AG09319 (cell line): ENCODE measurements around the gene PEX11A.
A peak's percentile ranks its signal among the peaks of the same experiment; 100 is the strongest.

Source experiments
- DNase-seq: peaks from one replicate; pipeline ENCODE4 v3.0.0-alpha.2; 2010; ENCODE audit warnings: low read depth; ENCODE audit errors: extremely low read depth
- TF ChIP-seq, protein P1 (sequence below): IDR thresholded peaks from 2 replicates; pipeline ENCODE4 v1.5.1; 2011; ENCODE audit warnings: low read depth, mild to moderate bottlenecking, inconsistent platforms, low read length, moderate library complexity

PEX11A gene

DNA sequence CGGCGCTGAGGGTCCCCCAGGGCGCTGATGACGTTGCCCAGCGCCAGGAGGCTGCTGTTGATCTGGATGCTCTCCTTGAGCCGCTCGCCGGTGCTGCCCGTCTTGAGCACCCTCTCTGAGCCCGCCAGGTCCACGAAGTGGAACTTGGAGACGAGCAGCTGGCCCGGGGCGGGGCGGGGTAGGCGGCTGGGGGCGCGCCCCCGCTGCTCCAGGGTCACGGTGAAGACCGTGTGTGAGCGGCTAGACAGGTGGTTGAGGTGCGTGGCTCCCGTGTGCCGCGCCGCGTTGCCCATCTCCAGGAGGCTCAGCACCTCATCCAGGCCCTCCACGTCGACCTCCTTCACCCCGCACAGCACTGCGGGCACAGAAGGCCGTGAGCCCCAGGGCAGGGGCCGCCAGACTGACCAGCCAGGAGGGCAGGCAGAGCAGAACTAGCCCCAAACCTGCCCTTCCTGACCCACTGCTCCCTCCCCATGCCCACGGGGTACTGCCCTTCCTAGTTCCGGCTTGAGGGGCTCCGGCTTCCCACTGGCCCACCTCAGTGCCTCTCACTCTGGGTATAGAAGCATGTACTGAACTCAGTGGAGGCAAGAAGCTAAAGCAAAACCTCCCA, 41.4 kb downstream of the PEX11A start:
- no peak for DNase-seq
- TF ChIP-seq, protein P1, sequence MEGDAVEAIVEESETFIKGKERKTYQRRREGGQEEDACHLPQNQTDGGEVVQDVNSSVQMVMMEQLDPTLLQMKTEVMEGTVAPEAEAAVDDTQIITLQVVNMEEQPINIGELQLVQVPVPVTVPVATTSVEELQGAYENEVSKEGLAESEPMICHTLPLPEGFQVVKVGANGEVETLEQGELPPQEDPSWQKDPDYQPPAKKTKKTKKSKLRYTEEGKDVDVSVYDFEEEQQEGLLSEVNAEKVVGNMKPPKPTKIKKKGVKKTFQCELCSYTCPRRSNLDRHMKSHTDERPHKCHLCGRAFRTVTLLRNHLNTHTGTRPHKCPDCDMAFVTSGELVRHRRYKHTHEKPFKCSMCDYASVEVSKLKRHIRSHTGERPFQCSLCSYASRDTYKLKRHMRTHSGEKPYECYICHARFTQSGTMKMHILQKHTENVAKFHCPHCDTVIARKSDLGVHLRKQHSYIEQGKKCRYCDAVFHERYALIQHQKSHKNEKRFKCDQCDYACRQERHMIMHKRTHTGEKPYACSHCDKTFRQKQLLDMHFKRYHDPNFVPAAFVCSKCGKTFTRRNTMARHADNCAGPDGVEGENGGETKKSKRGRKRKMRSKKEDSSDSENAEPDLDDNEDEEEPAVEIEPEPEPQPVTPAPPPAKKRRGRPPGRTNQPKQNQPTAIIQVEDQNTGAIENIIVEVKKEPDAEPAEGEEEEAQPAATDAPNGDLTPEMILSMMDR, result no peak

DNA sequence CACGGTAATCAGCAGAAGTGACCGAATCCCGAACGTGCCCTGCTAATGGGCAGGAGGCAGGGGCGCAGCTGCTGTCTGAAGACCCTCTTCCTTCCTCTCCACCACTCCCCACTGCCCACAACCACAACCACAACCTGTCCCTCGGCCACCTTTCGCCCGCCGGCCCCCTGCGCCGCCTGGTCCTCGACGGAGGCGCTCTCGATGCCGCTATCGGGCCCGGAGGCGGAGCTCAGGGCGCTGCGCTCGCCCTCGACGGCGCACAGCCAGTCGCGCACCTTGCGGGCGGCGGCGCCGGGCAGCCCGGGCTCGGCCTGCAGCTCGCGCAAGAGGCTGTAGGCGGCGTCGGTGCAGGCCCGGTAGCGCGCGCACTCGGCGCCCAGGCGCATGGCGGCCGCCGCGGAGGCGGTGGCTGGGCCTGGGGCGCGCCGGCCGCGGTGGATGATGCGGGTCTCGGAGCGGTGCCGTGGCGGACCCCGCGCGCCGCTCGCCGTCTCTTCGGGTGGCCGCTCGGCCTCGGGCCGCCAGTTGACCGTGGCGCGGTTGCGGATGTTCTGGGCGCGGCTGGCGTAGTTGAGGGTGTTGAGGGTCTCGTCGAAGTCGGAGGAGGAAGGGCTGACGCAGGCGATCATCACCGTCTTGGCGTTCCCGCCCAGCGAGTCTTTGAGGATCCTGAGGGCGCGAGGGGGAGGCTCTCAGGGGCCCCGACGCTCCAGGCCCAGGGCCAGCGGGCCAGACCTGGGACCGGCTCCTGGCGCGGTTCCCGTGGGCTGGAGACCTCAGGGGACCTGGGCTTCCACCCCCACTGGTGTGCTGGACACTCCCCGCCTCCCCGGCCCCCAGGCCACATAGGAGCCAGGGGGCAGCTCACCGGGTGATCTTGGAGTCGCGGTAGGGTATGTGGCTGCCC, 42.2 kb downstream of the PEX11A start:
- DNase-seq, result no peak
- TF ChIP-seq, protein P1, result no peak

DNA sequence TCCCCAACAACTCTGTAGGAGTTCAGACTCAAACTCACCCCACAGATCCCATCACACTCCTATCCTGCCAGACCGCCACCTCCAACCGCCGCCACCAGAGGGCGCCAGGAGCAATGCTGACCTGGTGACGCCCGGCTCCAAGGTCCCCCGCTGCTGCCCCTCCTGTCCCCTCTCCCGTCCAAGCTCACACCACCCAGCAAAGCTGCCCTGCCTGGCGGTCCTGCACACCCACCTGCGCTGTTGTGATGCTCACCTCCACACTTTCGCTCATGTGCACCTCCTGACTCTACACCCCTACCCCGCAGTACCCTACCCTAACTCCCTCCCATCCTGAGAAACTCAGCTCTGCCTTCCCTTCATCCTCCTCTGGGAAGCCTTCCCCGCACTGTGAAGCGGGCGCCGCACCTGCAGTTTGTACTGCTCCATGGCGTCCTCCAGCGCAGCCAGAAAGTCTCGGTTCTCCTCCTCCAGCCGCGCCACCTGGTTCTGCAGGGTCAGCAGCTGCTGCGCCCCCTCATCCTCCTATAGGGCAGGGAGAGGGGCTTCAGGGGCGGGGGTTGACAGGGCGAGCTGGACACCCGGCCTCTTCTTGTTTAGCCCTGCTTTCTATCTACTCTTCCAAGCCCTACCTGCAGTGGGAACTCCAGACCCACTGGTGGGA, 43.2 kb downstream of the PEX11A start:
- TF ChIP-seq, protein P1, result peak; percentile 94

DNA sequence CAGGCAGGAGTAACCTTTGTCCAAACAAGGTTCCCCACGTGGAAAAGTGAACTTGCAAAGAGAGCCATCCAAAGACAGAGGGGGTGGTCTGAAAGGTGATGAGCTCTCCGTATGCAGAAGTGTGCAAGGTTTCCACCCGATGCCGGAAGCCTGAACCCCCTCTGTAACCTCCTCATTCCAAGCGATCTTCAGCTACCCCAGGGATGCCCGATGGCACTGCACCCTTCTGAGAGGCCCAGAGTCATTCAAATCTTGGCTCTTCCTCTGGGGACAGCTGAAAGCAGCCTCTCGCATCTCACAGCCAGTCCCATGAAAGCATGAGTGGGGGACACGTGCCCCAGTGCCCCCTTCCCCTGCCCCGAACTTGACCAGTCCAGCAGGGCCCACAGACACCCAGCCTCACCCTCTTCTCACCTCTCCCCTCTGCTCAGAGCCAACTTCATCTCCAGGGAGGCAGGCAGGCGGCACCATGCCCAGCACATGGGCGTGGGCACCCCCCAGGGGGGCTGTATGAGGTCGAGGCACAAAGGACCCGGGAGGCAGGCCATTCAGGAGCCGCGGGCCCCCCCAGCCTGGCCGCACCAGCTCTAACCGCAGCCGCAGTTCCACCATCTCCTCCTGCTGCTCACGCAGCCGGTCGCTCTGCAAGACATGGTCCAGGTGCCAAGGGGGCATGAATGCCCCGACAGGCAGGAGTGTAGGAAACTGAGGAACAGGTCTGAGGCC, 44.0 kb downstream of the PEX11A start:
- DNase-seq, result no peak

More for the DNA sequence above, 43.2 kb downstream of the PEX11A start:
- DNase-seq, result no peak

DNA sequence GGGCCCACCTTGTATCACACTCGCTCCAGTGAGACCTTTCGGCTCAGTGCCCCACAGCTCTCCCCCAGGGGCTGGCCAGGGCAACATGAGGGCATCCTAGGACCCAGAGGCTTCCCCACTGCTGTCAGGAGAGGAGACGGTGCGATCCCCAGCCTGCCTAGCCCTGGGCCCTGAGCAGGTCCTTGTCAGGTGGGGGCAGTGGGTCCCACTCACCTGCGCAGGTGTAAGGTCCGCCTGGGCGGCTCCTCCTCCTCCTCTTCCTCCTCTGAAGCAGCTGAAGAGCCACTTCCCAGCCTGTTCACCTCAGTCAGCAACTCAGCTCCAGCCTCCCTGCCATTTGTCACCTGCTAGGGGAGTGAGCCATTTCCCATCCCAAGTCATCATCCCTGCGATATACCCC, 44.9 kb downstream of the PEX11A start:
- DNase-seq, result no peak
- TF ChIP-seq, protein P1, result no peak

More for the DNA sequence above, 44.0 kb downstream of the PEX11A start:
- TF ChIP-seq, protein P1, result no peak

DNA sequence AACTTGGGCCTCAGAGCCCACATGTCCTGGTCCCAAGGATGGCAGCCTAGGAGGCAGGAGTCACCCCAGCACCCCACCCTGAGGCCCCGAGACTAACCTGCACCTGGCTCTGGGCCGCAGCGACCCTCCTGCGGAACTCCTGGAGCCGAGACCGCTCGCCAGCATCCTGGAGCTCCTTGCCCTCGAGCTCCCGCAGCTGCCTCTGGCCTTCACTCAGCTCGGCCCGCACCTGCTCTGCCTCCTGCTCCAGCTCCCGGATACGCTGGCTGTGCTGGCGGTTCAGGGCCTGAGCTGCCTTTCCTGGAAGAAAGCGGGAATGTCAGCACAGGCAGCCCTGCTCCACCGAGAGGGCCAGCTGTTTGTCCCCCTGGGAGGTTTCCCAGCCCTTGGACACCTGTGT, 48.4 kb downstream of the PEX11A start:
- DNase-seq, result no peak
- TF ChIP-seq, protein P1, result no peak
